ENCODE data around the gene C3orf20.

Gene C3orf20

GRCh38 chr3:14792691-14793121, 117.8 kb downstream of the C3orf20 start:
- Histone ChIP-seq H3K4me1 (ENCODE audit: control insufficient read depth in 2 of 2, insufficient read depth in 2 of 2, low read length in 2 of 2) (no peaks in the 10 kb centered on the region), H3K9ac (ENCODE audit: low read depth in 1 of 2, low read length in 2 of 2) (no peak overlapping the region), H3K27ac (ENCODE audit: low read depth in 2 of 2, low read length in 2 of 2) (no peak overlapping the region), H3K27me3 (ENCODE audit: control insufficient read depth in 2 of 2, insufficient read depth in 2 of 2, low read length in 2 of 2) (peaks cover 0 to 7% of the 10 kb centered on the region in 2 donors), H3K9me3 (ENCODE audit: control insufficient read depth in 2 of 2, low read length in 2 of 2) (no peaks in the 10 kb centered on the region), H3K4me3 (ENCODE audit: low read length in 2 of 2) (no peak overlapping the region), H3K36me3 (ENCODE audit: control insufficient read depth in 2 of 2, insufficient read depth in 2 of 2, low read length in 2 of 2) (no peaks in the 10 kb centered on the region)

GRCh38 chr3:14793126-14793857, 118.4 kb downstream of the C3orf20 start:
- no peak overlapping the region for H3K27ac ChIP-seq (ENCODE audit: low read depth in 2 of 2, low read length in 2 of 2)

DNA sequence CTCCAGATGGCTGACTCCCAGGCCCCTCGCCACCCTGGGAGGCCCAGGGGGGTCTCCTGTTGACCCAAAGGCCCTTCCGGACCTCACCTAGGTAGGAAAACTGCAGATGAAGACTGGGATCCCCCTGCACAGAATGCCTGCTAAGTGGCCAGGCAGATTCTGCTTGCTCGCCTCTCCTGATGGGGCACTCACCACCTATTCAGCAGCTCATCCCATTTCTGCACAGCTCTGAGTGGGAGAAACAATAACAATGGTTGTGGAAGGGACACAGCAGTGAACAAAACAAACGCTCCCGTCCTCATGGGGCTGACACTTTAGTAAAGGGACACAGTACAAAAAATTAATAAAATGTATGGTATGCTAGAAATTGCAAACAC, 118.9 kb downstream of the C3orf20 start:
- H3K9ac ChIP-seq (ENCODE audit: low read depth in 1 of 2, low read length in 2 of 2): no peak overlapping the region
- no peaks in the 10 kb centered on the region for H3K4me1 ChIP-seq (ENCODE audit: control insufficient read depth in 2 of 2, insufficient read depth in 2 of 2, low read length in 2 of 2)
- peaks cover 0 to 7% of the 10 kb centered on the region in 2 donors for H3K27me3 ChIP-seq (ENCODE audit: control insufficient read depth in 2 of 2, insufficient read depth in 2 of 2, low read length in 2 of 2)
- H3K36me3 ChIP-seq (ENCODE audit: control insufficient read depth in 2 of 2, insufficient read depth in 2 of 2, low read length in 2 of 2): no peaks in the 10 kb centered on the region
- no peak overlapping the region for H3K27ac ChIP-seq (ENCODE audit: low read depth in 2 of 2, low read length in 2 of 2)
- no peaks in the 10 kb centered on the region for H3K9me3 ChIP-seq (ENCODE audit: control insufficient read depth in 2 of 2, low read length in 2 of 2)
- no peak overlapping the region for H3K4me3 ChIP-seq (ENCODE audit: low read length in 2 of 2)

More at GRCh38 chr3:14793126-14793857, 118.4 kb downstream of the C3orf20 start:
- no peak overlapping the region for H3K4me3 ChIP-seq (ENCODE audit: low read length in 2 of 2)
- H3K9ac ChIP-seq (ENCODE audit: low read depth in 1 of 2, low read length in 2 of 2): no peak overlapping the region
- peaks cover 0 to 7% of the 10 kb centered on the region in 2 donors for H3K27me3 ChIP-seq (ENCODE audit: control insufficient read depth in 2 of 2, insufficient read depth in 2 of 2, low read length in 2 of 2)
- no peaks in the 10 kb centered on the region for H3K36me3 ChIP-seq (ENCODE audit: control insufficient read depth in 2 of 2, insufficient read depth in 2 of 2, low read length in 2 of 2)
- H3K4me1 ChIP-seq (ENCODE audit: control insufficient read depth in 2 of 2, insufficient read depth in 2 of 2, low read length in 2 of 2): no peaks in the 10 kb centered on the region
- H3K9me3 ChIP-seq (ENCODE audit: control insufficient read depth in 2 of 2, low read length in 2 of 2): no peaks in the 10 kb centered on the region

DNA sequence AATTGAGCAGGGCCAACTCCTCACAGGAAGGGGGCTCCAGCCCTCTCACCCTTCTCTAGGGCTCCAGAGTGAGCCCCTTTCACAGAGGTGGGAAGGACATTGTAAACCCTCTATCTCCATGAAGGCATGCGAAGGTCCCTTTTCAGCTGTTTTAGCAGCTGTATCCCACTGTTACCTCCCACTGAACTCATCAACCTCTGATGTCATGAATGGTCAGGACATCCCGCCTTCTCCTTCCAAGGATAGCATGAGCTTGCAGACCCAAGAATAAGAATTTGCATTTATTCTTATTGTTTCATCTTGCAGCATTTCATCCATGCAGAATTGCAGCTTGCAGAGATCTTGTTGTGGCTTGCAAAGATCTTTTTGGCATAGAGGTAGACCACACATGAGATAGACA, 119.5 kb downstream of the C3orf20 start:
- Histone ChIP-seq H3K36me3 (ENCODE audit: control insufficient read depth in 2 of 2, insufficient read depth in 2 of 2, low read length in 2 of 2) (no peaks in the 10 kb centered on the region), H3K27ac (ENCODE audit: low read depth in 2 of 2, low read length in 2 of 2) (no peak overlapping the region), H3K9ac (ENCODE audit: low read depth in 1 of 2, low read length in 2 of 2) (no peak overlapping the region), H3K9me3 (ENCODE audit: control insufficient read depth in 2 of 2, low read length in 2 of 2) (no peaks in the 10 kb centered on the region), H3K4me1 (ENCODE audit: control insufficient read depth in 2 of 2, insufficient read depth in 2 of 2, low read length in 2 of 2) (no peaks in the 10 kb centered on the region), H3K27me3 (ENCODE audit: control insufficient read depth in 2 of 2, insufficient read depth in 2 of 2, low read length in 2 of 2) (peaks cover 0 to 7% of the 10 kb centered on the region in 2 donors), H3K4me3 (ENCODE audit: low read length in 2 of 2) (no peak overlapping the region)

DNA sequence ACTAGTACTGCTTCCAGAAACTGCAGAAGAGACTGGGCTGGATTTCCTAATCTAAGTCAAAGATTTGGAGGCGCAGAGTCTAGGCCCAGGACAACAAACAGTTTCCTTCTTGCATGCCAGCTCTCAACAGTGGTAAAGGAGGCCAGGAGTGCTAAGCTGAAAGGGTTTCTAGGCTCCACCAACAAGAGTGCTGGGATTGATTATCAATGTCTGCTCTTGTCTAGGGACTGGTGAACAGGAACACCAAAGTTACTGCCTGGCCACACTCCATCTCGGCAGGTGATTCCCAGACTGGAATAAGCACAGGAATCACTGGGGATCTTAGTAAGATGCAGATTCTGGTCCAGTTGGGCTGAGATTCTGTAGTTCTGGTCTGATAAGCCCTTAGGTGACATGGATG, 121.1 kb downstream of the C3orf20 start:
- no peak overlapping the region for H3K27ac ChIP-seq (ENCODE audit: low read depth in 2 of 2, low read length in 2 of 2)
- H3K27me3 ChIP-seq (ENCODE audit: control insufficient read depth in 2 of 2, insufficient read depth in 2 of 2, low read length in 2 of 2): peaks cover 0 to 2% of the 10 kb centered on the region in 2 donors
- H3K4me3 ChIP-seq (ENCODE audit: low read length in 2 of 2): no peak overlapping the region
- H3K9me3 ChIP-seq (ENCODE audit: control insufficient read depth in 2 of 2, low read length in 2 of 2): no peaks in the 10 kb centered on the region
- no peaks in the 10 kb centered on the region for H3K36me3 ChIP-seq (ENCODE audit: control insufficient read depth in 2 of 2, insufficient read depth in 2 of 2, low read length in 2 of 2)
- no peaks in the 10 kb centered on the region for H3K4me1 ChIP-seq (ENCODE audit: control insufficient read depth in 2 of 2, insufficient read depth in 2 of 2, low read length in 2 of 2)
- no peak overlapping the region for H3K9ac ChIP-seq (ENCODE audit: low read depth in 1 of 2, low read length in 2 of 2)

DNA sequence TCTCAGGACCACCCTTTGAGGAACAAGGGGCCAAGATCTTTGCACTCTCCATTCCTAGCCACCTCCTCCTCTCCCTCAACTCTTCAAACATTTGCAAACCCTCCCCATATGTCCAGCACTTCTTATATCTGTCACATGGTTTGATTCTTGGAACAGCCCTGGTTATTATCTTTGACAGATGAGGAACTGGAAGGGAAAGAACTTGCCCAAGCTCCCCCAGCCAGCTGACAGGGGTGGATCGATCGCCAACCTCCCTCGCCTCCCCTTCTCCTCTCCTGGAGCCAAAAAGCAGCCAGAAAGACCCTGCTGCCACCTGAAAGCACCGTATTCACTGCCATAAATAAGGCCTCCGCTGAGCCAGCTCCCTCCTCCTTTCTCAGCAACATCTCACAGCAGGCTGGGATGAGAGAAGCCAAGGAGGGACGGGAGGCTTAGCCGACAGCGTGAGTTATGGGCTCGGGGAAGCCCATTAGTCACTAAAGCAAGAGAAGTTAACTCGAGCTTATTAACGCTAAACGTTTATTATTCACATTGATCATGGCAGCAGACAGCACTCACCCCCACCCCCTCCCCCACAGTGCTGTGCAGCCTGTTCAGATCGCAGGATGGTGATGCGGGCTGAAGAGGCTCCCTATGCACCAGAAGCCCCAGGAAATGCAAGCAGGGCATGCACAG, 121.6 kb downstream of the C3orf20 start:
- no peaks in the 10 kb centered on the region for H3K36me3 ChIP-seq (ENCODE audit: control insufficient read depth in 2 of 2, insufficient read depth in 2 of 2, low read length in 2 of 2)
- no peaks in the 10 kb centered on the region for H3K9me3 ChIP-seq (ENCODE audit: control insufficient read depth in 2 of 2, low read length in 2 of 2)
- no peaks in the 10 kb centered on the region for H3K4me1 ChIP-seq (ENCODE audit: control insufficient read depth in 2 of 2, insufficient read depth in 2 of 2, low read length in 2 of 2)
- H3K27ac ChIP-seq (ENCODE audit: low read depth in 2 of 2, low read length in 2 of 2): no peak overlapping the region
- H3K4me3 ChIP-seq (ENCODE audit: low read length in 2 of 2): no peak overlapping the region
- H3K9ac ChIP-seq (ENCODE audit: low read depth in 1 of 2, low read length in 2 of 2): no peak overlapping the region
- H3K27me3 ChIP-seq (ENCODE audit: control insufficient read depth in 2 of 2, insufficient read depth in 2 of 2, low read length in 2 of 2): no peaks in the 10 kb centered on the region

DNA sequence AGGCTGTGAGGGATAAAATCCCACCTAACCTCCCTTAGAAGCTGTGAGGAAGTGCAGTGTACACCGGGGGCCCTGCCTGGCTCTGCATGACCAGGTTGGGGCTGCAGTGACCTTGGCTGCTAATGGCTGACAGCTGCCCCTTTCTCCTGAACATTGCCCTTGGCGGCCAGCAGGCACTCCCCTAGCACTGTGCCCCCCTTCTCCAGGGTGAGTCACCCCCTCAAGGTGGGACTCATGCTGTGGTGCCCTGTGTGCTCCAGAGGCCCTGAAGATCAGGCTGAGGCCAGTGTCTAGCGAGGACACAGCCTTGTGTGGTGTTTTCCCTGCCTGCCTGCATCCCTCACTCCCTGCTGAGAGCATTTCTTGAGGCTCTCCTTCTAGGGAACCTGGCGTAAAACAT, 122.8 kb downstream of the C3orf20 start:
- no peaks in the 10 kb centered on the region for H3K36me3 ChIP-seq (ENCODE audit: control insufficient read depth in 2 of 2, insufficient read depth in 2 of 2, low read length in 2 of 2)
- no peaks in the 10 kb centered on the region for H3K9me3 ChIP-seq (ENCODE audit: control insufficient read depth in 2 of 2, low read length in 2 of 2)
- no peaks in the 10 kb centered on the region for H3K27me3 ChIP-seq (ENCODE audit: control insufficient read depth in 2 of 2, insufficient read depth in 2 of 2, low read length in 2 of 2)
- no peak overlapping the region for H3K9ac ChIP-seq (ENCODE audit: low read depth in 1 of 2, low read length in 2 of 2)
- peaks cover 0 to 5% of the 10 kb centered on the region in 2 donors for H3K4me1 ChIP-seq (ENCODE audit: control insufficient read depth in 2 of 2, insufficient read depth in 2 of 2, low read length in 2 of 2)
- H3K27ac ChIP-seq (ENCODE audit: low read depth in 2 of 2, low read length in 2 of 2): no peak overlapping the region
- no peak overlapping the region for H3K4me3 ChIP-seq (ENCODE audit: low read length in 2 of 2)

DNA sequence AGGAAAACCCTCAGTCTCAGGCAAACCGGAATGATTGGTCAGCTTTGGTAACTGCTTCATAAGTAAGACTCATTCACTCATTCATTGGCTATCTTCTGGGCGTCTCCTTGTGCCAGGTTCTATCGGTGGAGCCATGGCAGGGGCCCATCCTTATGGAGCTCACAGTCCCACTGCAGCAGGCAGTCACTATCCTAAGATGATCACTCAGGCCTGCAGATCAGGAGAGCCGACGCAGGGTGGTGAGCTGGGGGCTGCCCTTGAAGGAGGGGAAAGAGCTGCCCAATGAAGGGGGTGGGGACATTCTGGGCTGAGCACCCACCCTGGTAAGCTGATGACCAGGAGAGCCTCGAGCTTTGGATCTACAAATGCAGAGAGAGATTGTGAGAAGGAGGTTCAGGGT, 123.3 kb downstream of the C3orf20 start:
- peaks cover 0 to 7% of the 10 kb centered on the region in 2 donors for H3K4me1 ChIP-seq (ENCODE audit: control insufficient read depth in 2 of 2, insufficient read depth in 2 of 2, low read length in 2 of 2)
- H3K9me3 ChIP-seq (ENCODE audit: control insufficient read depth in 2 of 2, low read length in 2 of 2): no peaks in the 10 kb centered on the region
- no peaks in the 10 kb centered on the region for H3K36me3 ChIP-seq (ENCODE audit: control insufficient read depth in 2 of 2, insufficient read depth in 2 of 2, low read length in 2 of 2)
- H3K9ac ChIP-seq (ENCODE audit: low read depth in 1 of 2, low read length in 2 of 2): no peak overlapping the region
- H3K27ac ChIP-seq (ENCODE audit: low read depth in 2 of 2, low read length in 2 of 2): no peak overlapping the region
- H3K4me3 ChIP-seq (ENCODE audit: low read length in 2 of 2): no peak overlapping the region
- H3K27me3 ChIP-seq (ENCODE audit: control insufficient read depth in 2 of 2, insufficient read depth in 2 of 2, low read length in 2 of 2): no peaks in the 10 kb centered on the region

DNA sequence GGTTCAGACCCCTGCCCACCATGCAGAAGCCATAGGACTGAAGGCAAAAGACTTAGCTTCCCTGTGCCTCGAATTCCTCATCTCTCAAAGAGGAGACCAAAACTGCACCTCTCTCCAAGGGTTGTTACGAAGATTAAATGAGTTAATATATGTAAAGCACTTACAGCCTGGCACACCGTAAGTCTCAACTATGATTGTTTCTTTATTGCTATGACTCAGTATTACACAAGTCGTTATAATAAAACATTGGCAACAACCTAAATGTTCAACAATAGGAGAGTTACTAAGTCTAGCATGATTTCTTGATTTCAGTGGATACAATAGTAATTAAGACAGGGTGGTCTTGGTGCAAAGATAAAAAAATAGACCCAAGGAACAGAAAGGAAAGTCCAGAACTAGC, 124.2 kb downstream of the C3orf20 start:
- Histone ChIP-seq H3K4me3 (ENCODE audit: low read length in 2 of 2) (no peak overlapping the region), H3K4me1 (ENCODE audit: control insufficient read depth in 2 of 2, insufficient read depth in 2 of 2, low read length in 2 of 2) (peaks cover 0 to 16% of the 10 kb centered on the region in 2 donors), H3K9ac (ENCODE audit: low read depth in 1 of 2, low read length in 2 of 2) (no peak overlapping the region), H3K27me3 (ENCODE audit: control insufficient read depth in 2 of 2, insufficient read depth in 2 of 2, low read length in 2 of 2) (no peaks in the 10 kb centered on the region), H3K9me3 (ENCODE audit: control insufficient read depth in 2 of 2, low read length in 2 of 2) (no peaks in the 10 kb centered on the region), H3K36me3 (ENCODE audit: control insufficient read depth in 2 of 2, insufficient read depth in 2 of 2, low read length in 2 of 2) (no peaks in the 10 kb centered on the region), H3K27ac (ENCODE audit: low read depth in 2 of 2, low read length in 2 of 2) (no peak overlapping the region)

DNA sequence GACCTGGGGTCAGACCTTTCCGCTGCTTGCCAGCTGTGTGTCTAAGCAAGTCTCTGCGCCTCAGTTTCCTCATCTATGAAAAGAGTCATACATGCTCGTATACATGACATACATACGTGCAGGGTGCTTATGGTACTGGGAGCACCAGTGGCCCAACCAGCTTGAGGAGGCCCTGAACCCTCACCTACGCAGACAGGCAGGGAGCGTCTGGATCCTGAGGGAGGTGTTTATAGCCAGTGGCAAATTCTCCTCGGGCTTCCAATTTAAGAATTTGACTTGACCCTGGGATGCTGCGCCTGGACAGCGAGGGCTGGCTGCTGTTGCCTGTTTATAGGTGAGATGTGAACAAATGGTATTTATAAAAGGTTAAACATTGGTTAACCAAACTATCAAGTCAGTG, 126.1 kb downstream of the C3orf20 start:
- H3K4me1 ChIP-seq (ENCODE audit: control insufficient read depth in 2 of 2, insufficient read depth in 2 of 2, low read length in 2 of 2): peaks cover 0 to 19% of the 10 kb centered on the region in 2 donors
- no peaks in the 10 kb centered on the region for H3K36me3 ChIP-seq (ENCODE audit: control insufficient read depth in 2 of 2, insufficient read depth in 2 of 2, low read length in 2 of 2)
- H3K4me3 ChIP-seq (ENCODE audit: low read length in 2 of 2): no peak overlapping the region
- no peak overlapping the region for H3K9ac ChIP-seq (ENCODE audit: low read depth in 1 of 2, low read length in 2 of 2)
- no peaks in the 10 kb centered on the region for H3K9me3 ChIP-seq (ENCODE audit: control insufficient read depth in 2 of 2, low read length in 2 of 2)
- no peak overlapping the region for H3K27ac ChIP-seq (ENCODE audit: low read depth in 2 of 2, low read length in 2 of 2)
- no peaks in the 10 kb centered on the region for H3K27me3 ChIP-seq (ENCODE audit: control insufficient read depth in 2 of 2, insufficient read depth in 2 of 2, low read length in 2 of 2)

All from mucosa of rectum (tissue), 2 donors.